Naive thymus-derived CD4-positive, alpha-beta T cell (primary cell): ENCODE results near the gene PIK3R2. TPM values are rescaled to one million over a fixed set of nuclear protein-coding genes. Genes with fewer than 3 reads are reported as not detected.

Source experiments
- ATAC-seq: fragments of 150-1000 bp; cut with Tn5 transposase; 2 replicates; pipeline ENCODE4 v1.10.0; 2021; ENCODE audit warnings: mild to moderate bottlenecking, moderate library complexity
- CTCF ChIA-PET: fragments of 350-600 bp; sonication (Branson Sonifier 250); formaldehyde crosslinking; loops from one replicate; lab custom pipeline; 2021; ENCODE audit warnings: antibody characterized with exemption; lab: Charles Lee
- POLR2A ChIA-PET: fragments of 350-600 bp; sonication (Branson Sonifier 250); formaldehyde crosslinking; loops from one replicate; lab custom pipeline; 2021; ENCODE audit warnings: antibody characterized with exemption, inconsistent platforms; lab: Charles Lee
- DNase-seq, 9 donors: peaks; one replicate each; pipeline versions ENCODE4 v3.0.0 to v3.0.0-alpha.2; 2020 to 2022; ENCODE audit warnings: mixed read lengths in 1 of 9
- H3K27ac ChIP-seq: one replicate; pipeline ENCODE4 v1.7.0; 2013; ENCODE audit warnings: mild to moderate bottlenecking, low read depth, low read length, moderate library complexity
- H3K27me3 ChIP-seq, 2 donors: one replicate each; pipeline ENCODE4 v1.7.0; 2013; ENCODE audit warnings: low read length in 2 of 2, mild to moderate bottlenecking in 2 of 2, moderate library complexity in 2 of 2; ENCODE audit not compliant: control insufficient read depth in 2 of 2, insufficient read depth in 2 of 2
- H3K36me3 ChIP-seq, 3 experiments: 1 replicate in 2 of 3; 2 replicates in 1 of 3; pipeline ENCODE4 v1.7.0; 2013; ENCODE audit warnings: low read length in 3 of 3, mild to moderate bottlenecking in 3 of 3, moderate library complexity in 1 of 3; ENCODE audit not compliant: insufficient read depth in 3 of 3, control insufficient read depth in 2 of 3
- H3K4me1 ChIP-seq, 2 donors: one replicate each; pipeline ENCODE4 v1.7.0; 2013; ENCODE audit warnings: low read length in 2 of 2, mild to moderate bottlenecking in 2 of 2, moderate library complexity in 1 of 2; ENCODE audit not compliant: control insufficient read depth in 2 of 2, insufficient read depth in 2 of 2
- H3K4me3 ChIP-seq: 2 replicates; pipeline ENCODE4 v1.7.0; 2013; ENCODE audit warnings: mild to moderate bottlenecking, low read length
- H3K9me3 ChIP-seq, 3 experiments: 1 replicate in 2 of 3; 2 replicates in 1 of 3; pipeline ENCODE4 v1.7.0; 2013; ENCODE audit warnings: low read length in 3 of 3; ENCODE audit not compliant: control insufficient read depth in 2 of 3
- H3K27ac Mint-ChIP-seq, 9 donors: one replicate each; pipeline ENCODE4 v1.8.0; 2020 to 2022; ENCODE audit warnings: mixed read lengths in 9 of 9, mild to moderate bottlenecking in 8 of 9, moderate library complexity in 5 of 9, inconsistent platforms in 2 of 9
- H3K27me3 Mint-ChIP-seq, 5 donors: one replicate each; pipeline ENCODE4 v1.8.0; 2021 to 2022; ENCODE audit warnings: mixed read lengths in 5 of 5, mild to moderate bottlenecking in 1 of 5
- H3K36me3 Mint-ChIP-seq, 5 donors: one replicate each; pipeline ENCODE4 v1.8.0; 2020 to 2022; ENCODE audit warnings: mixed read lengths in 5 of 5, mild to moderate bottlenecking in 3 of 5, inconsistent platforms in 1 of 5
- H3K4me1 Mint-ChIP-seq, 7 donors: one replicate each; pipeline ENCODE4 v1.8.0; 2020 to 2022; ENCODE audit warnings: mixed read lengths in 7 of 7, mild to moderate bottlenecking in 3 of 7, inconsistent platforms in 1 of 7
- H3K4me3 Mint-ChIP-seq, 10 donors: one replicate each; pipeline ENCODE4 v1.8.0; 2020 to 2022; ENCODE audit warnings: mild to moderate bottlenecking in 10 of 10, mixed read lengths in 10 of 10, moderate library complexity in 6 of 10, inconsistent platforms in 2 of 10
- H3K9me3 Mint-ChIP-seq, 11 donors: one replicate each; pipeline ENCODE4 v1.8.0; 2020 to 2022; ENCODE audit warnings: mixed read lengths in 11 of 11, mild to moderate bottlenecking in 4 of 11, inconsistent platforms in 1 of 11, moderate library complexity in 1 of 11
- intact Hi-C, 2 donors: fragments of 100-400 bp; cut with micrococcal nuclease; formaldehyde crosslinking; loops; one replicate each; pipeline ENCODE4 v1.15.1; 2023
- polyA plus RNA-seq, 2 donors: library from polyadenylated mRNA; unstranded; fragments of 300-500 nt; fragmentation: Illumina TruSeq; gene quantifications; one replicate each; pipeline ENCODE4 v1.2.3, GENCODE V29; 2021
- total RNA-seq, 6 experiments: library from RNA in 5 of 6; stranded (reverse) in 5 of 6; gene quantifications; 1 replicate in 5 of 6; 2 replicates in 1 of 6; pipeline ENCODE4 v1.2.3 and lab custom pipeline; 2021 to 2026

Gene PIK3R2
- total and polyA plus RNA-seq, 7 experiments from 2014 or later, result 2.2 to 24.6 (median 12.7) TPM

DNA sequence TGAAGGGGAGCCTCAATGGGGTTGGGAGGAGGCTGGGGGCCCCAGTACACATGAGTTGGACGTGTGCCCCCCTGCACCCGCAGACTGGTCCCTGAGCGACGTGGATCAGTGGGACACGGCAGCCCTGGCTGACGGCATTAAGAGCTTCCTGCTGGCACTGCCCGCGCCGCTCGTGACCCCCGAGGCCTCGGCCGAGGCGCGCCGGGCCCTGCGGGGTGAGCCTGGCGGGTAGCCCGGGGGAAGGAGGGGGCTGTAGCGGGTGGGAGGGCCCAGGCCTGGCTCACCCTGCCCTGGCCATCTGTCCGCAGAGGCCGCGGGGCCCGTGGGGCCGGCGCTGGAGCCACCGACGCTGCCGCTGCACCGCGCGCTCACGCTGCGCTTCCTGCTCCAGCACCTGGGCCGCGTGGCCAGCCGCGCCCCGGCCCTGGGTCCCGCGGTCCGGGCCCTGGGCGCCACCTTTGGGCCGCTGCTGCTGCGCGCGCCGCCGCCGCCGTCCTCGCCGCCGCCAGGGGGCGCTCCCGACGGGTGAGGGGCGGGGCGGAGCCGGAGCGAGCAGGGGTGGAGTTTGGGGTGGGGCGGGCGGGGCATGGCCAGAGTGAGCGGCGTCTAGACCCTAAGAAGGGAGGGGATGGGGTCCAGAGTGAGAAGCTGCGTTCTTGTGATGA lies 8.1 kb downstream of the PIK3R2 start:
- intact Hi-C loops, result loop anchor here (1.0 to 2.0 kb wide), 7 partner anchors 8 to 48 kb away; partner anchors contain the start of genes IFI30 (in 1 of the 2), PIK3R2 (in 1 of the 2) and RAB3A (in 1 of the 2)

GRCh38 chr19:18161636-18162002 lies 8.7 kb downstream of the PIK3R2 start:
- Histone ChIP-seq H3K9me3 (no peaks in the 10 kb centered on the region), H3K4me1 (peaks cover 0 to 13% of the 10 kb centered on the region in 2 donors), H3K27me3 (no peaks in the 10 kb centered on the region), H3K27ac (peak overlapping the region; percentile 41), H3K36me3 (peaks cover 0 to 41% (median 14%) of the 10 kb centered on the region in 3 experiments), H3K4me3 (no peak overlapping the region)
- peaks cover 0 to 13% (median 7%) of the 10 kb centered on the region in 7 donors for H3K4me1 Mint-ChIP-seq
- H3K9me3 Mint-ChIP-seq, result no peaks in the 10 kb centered on the region
- no peak for DNase-seq
- no peak for ATAC-seq
- peaks cover 6 to 12% (median 10%) of the 10 kb centered on the region in 5 donors for H3K36me3 Mint-ChIP-seq
- intact Hi-C loops, result loop anchor here (1.0 to 2.0 kb wide), 7 partner anchors 8 to 48 kb away; partner anchors contain the start of genes IFI30 (in 1 of the 2), PIK3R2 (in 1 of the 2) and RAB3A (in 1 of the 2)
- ChIA-PET CTCF (interaction anchor here (0.6 to 2.5 kb wide), 8 partner anchors 9 to 143 kb away, joined by 3 to 14 read pairs (median 3); no protein-coding TSS in a partner anchor), POLR2A (interaction anchor here (0.7 to 1.5 kb wide), 4 partner anchors 32 to 144 kb away, joined by 4 read pairs; partner anchors contain the start of genes JUND and MPV17L2)
- H3K27me3 Mint-ChIP-seq, result no peaks in the 10 kb centered on the region
- peak overlapping the region in 1 of 9 donors; percentile 38 for H3K27ac Mint-ChIP-seq
- H3K4me3 Mint-ChIP-seq, result peak overlapping the region in 9 of 10 donors; percentile 16 to 71 (median 35)

More for the DNA sequence above, 8.1 kb downstream of the PIK3R2 start:
- ChIA-PET POLR2A (interaction anchor here (0.6 to 2.2 kb wide), 9 partner anchors 32 to 158 kb away, joined by 3 to 10 read pairs (median 4); partner anchors contain the start of genes JUND and MPV17L2), CTCF (interaction anchor here (0.8 to 2.5 kb wide), 5 partner anchors 9 to 98 kb away, joined by 3 to 14 read pairs (median 3); no protein-coding TSS in a partner anchor)
- H3K27ac Mint-ChIP-seq, result peak overlapping the region in 4 of 9 donors; percentile 20 to 72 (median 45)
- H3K9me3 ChIP-seq, result no peaks in the 10 kb centered on the region
- H3K36me3 ChIP-seq, result peaks cover 0 to 42% (median 13%) of the 10 kb centered on the region in 3 experiments
- DNase-seq, result peak; percentile 64 to 96 (median 80)
- H3K27me3 ChIP-seq, result no peaks in the 10 kb centered on the region
- no peaks in the 10 kb centered on the region for H3K27me3 Mint-ChIP-seq
- peak overlapping the region; percentile 62 for H3K27ac ChIP-seq
- H3K4me3 ChIP-seq, result no peak overlapping the region
- peak overlapping the region in 8 of 10 donors; percentile 39 to 71 (median 56) for H3K4me3 Mint-ChIP-seq
- ATAC-seq, result peak; percentile 100
- H3K4me1 Mint-ChIP-seq, result peaks cover 0 to 18% (median 12%) of the 10 kb centered on the region in 7 donors
- H3K36me3 Mint-ChIP-seq, result peaks cover 6 to 16% (median 10%) of the 10 kb centered on the region in 5 donors
- no peaks in the 10 kb centered on the region for H3K9me3 Mint-ChIP-seq
- peaks cover 0 to 13% of the 10 kb centered on the region in 2 donors for H3K4me1 ChIP-seq

GRCh38 chr19:18164072-18164471 lies 11.1 kb downstream of the PIK3R2 start:
- Mint-ChIP-seq H3K4me1 (peaks cover 0 to 15% (median 9%) of the 10 kb centered on the region in 7 donors), H3K36me3 (peaks cover 10 to 22% (median 11%) of the 10 kb centered on the region in 5 donors), H3K27ac (no peak overlapping the region), H3K9me3 (no peaks in the 10 kb centered on the region), H3K27me3 (no peaks in the 10 kb centered on the region), H3K4me3 (no peak overlapping the region)
- H3K4me1 ChIP-seq, result peaks cover 0 to 13% of the 10 kb centered on the region in 2 donors
- H3K27ac ChIP-seq, result no peak overlapping the region
- ChIA-PET POLR2A (no interaction called here), CTCF (interaction anchor here (0.9 to 1.2 kb wide), 4 partner anchors 29 to 288 kb away, joined by 3 read pairs; partner anchors contain the start of gene MPV17L2)
- no peaks in the 10 kb centered on the region for H3K9me3 ChIP-seq
- peaks cover 0 to 50% (median 14%) of the 10 kb centered on the region in 3 experiments for H3K36me3 ChIP-seq
- ATAC-seq (no peak), DNase-seq (no peak)
- no peak overlapping the region for H3K4me3 ChIP-seq
- no peaks in the 10 kb centered on the region for H3K27me3 ChIP-seq
- intact Hi-C loops, result no loop called here

GRCh38 chr19:18165794-18166544 lies 13.0 kb downstream of the PIK3R2 start:
- POLR2A ChIA-PET, result interaction anchor here (0.6 kb wide), 1 partner anchor 289 kb away, joined by 3 read pairs; no protein-coding TSS in a partner anchor
- H3K9me3 Mint-ChIP-seq, result no peaks in the 10 kb centered on the region

GRCh38 chr19:18167011-18167410 lies 14.0 kb downstream of the PIK3R2 start:
- H3K9me3 ChIP-seq, result no peaks in the 10 kb centered on the region
- no peak for ATAC-seq
- peaks cover 0 to under 1% of the 10 kb centered on the region in 2 donors for H3K4me1 ChIP-seq
- no peaks in the 10 kb centered on the region for H3K27me3 ChIP-seq
- Mint-ChIP-seq H3K27me3 (no peaks in the 10 kb centered on the region), H3K36me3 (peaks cover 9 to 25% (median 10%) of the 10 kb centered on the region in 5 donors), H3K9me3 (no peaks in the 10 kb centered on the region), H3K4me1 (peaks cover 0 to 9% (median 4%) of the 10 kb centered on the region in 7 donors), H3K27ac (no peak overlapping the region), H3K4me3 (no peak overlapping the region)
- H3K4me3 ChIP-seq, result no peak overlapping the region
- intact Hi-C loops, result no loop called here
- CTCF ChIA-PET, result interaction anchor here (1.5 to 3.0 kb wide), 4 partner anchors 53 to 230 kb away, joined by 3 to 16 read pairs (median 11); no protein-coding TSS in a partner anchor
- no peak overlapping the region for H3K27ac ChIP-seq
- POLR2A ChIA-PET, result interaction anchor here (1.4 kb wide), 1 partner anchor 79 kb away, joined by 4 read pairs; no protein-coding TSS in a partner anchor
- H3K36me3 ChIP-seq, result peaks cover 0 to 54% (median 14%) of the 10 kb centered on the region in 3 experiments
- DNase-seq, result no peak

More at GRCh38 chr19:18165794-18166544, 13.0 kb downstream of the PIK3R2 start:
- Histone ChIP-seq H3K27me3 (no peaks in the 10 kb centered on the region), H3K27ac (no peak overlapping the region), H3K36me3 (peaks cover 0 to 55% (median 14%) of the 10 kb centered on the region in 3 experiments), H3K9me3 (no peaks in the 10 kb centered on the region), H3K4me1 (peaks cover 0 to 6% of the 10 kb centered on the region in 2 donors), H3K4me3 (no peak overlapping the region)
- ATAC-seq, result no peak
- H3K4me1 Mint-ChIP-seq, result peaks cover 0 to 7% (median 5%) of the 10 kb centered on the region in 7 donors
- no peak for DNase-seq
- no peak overlapping the region for H3K27ac Mint-ChIP-seq
- H3K36me3 Mint-ChIP-seq, result peaks cover 9 to 25% (median 10%) of the 10 kb centered on the region in 5 donors
- CTCF ChIA-PET, result interaction anchor here (0.6 to 3.0 kb wide), 5 partner anchors 14 to 109 kb away, joined by 3 to 16 read pairs (median 10); no protein-coding TSS in a partner anchor
- no peak overlapping the region for H3K4me3 Mint-ChIP-seq
- H3K27me3 Mint-ChIP-seq, result no peaks in the 10 kb centered on the region
- intact Hi-C loops, result no loop called here
